ENCODE measurements around the gene DENND1A.

The DENND1A gene

GRCh38 chr9:123792501-123792900, 137.4 kb downstream of the DENND1A start:
- H3K4me3 ChIP-seq (ENCODE audit: control insufficient read depth, low read depth, low read length): no peak overlapping the region
- no peak for DNase-seq (ENCODE audit: low read depth)
- TF ChIP-seq CTCF (conservative IDR thresholded peaks at IDR 0.05; ENCODE audit: control insufficient read depth, insufficient read depth, low read depth, low read length): no peak

GRCh38 chr9:123789554-123790292, 140.2 kb downstream of the DENND1A start:
- DNase-seq (ENCODE audit: low read depth): no peak
- no peak overlapping the region for H3K4me3 ChIP-seq (ENCODE audit: control insufficient read depth, low read depth, low read length)
- no peak for TF ChIP-seq CTCF (conservative IDR thresholded peaks at IDR 0.05; ENCODE audit: control insufficient read depth, insufficient read depth, low read depth, low read length)

- DNase-seq (ENCODE audit: low read depth): no peak
- TF ChIP-seq CTCF (conservative IDR thresholded peaks at IDR 0.05; ENCODE audit: control insufficient read depth, insufficient read depth, low read depth, low read length): no peak
- H3K4me3 ChIP-seq (ENCODE audit: control insufficient read depth, low read depth, low read length): no peak overlapping the region
Measured at GRCh38 chr9:123787416-123787815, 142.5 kb downstream of the DENND1A start.

GRCh38 chr9:123784518-123784917, 145.4 kb downstream of the DENND1A start:
- no peak overlapping the region for H3K4me3 ChIP-seq (ENCODE audit: control insufficient read depth, low read depth, low read length)
- DNase-seq (ENCODE audit: low read depth): peak; percentile 90
- no peak for TF ChIP-seq CTCF (conservative IDR thresholded peaks at IDR 0.05; ENCODE audit: control insufficient read depth, insufficient read depth, low read depth, low read length)

- DNase-seq (ENCODE audit: low read depth): no peak
- TF ChIP-seq CTCF (conservative IDR thresholded peaks at IDR 0.05; ENCODE audit: control insufficient read depth, insufficient read depth, low read depth, low read length): no peak
- H3K4me3 ChIP-seq (ENCODE audit: control insufficient read depth, low read depth, low read length): no peak overlapping the region
Measured at GRCh38 chr9:123778232-123778902, 151.6 kb downstream of the DENND1A start.

GRCh38 chr9:123776708-123777537, 153.0 kb downstream of the DENND1A start:
- H3K4me3 ChIP-seq (ENCODE audit: control insufficient read depth, low read depth, low read length): no peak overlapping the region
- TF ChIP-seq CTCF (conservative IDR thresholded peaks at IDR 0.05; ENCODE audit: control insufficient read depth, insufficient read depth, low read depth, low read length): no peak
- no peak for DNase-seq (ENCODE audit: low read depth)
